Measurements from ENCODE around the gene OXER1.
A peak's percentile ranks its signal among the peaks of the same experiment; 100 is the strongest.

Gene OXER1

GRCh38 chr2:42775810-42776209, 11.9 kb upstream of the OXER1 start:
- ATAC-seq (replicated peaks; ENCODE audit: extremely low read depth, poor library complexity, severe bottlenecking) = no peak
- Mint-ChIP-seq H3K36me3 (ENCODE audit: insufficient read depth) (peaks cover 2% of the 10 kb centered on the region), H3K9me3 (no peaks in the 10 kb centered on the region), H3K27me3 (no peaks in the 10 kb centered on the region), H3K4me1 (no peaks in the 10 kb centered on the region), H3K4me3 (no peak overlapping the region), H3K27ac (ENCODE audit: low read depth) (no peak overlapping the region)
- no peak for DNase-seq (ENCODE audit: low spot score in 2 of 2)

- no peaks in the 10 kb centered on the region for H3K27me3 Mint-ChIP-seq
- H3K36me3 Mint-ChIP-seq (ENCODE audit: insufficient read depth) = peaks cover 2% of the 10 kb centered on the region
- no peaks in the 10 kb centered on the region for H3K4me1 Mint-ChIP-seq
- no peaks in the 10 kb centered on the region for H3K9me3 Mint-ChIP-seq
- H3K27ac Mint-ChIP-seq (ENCODE audit: low read depth) = no peak overlapping the region
- H3K4me3 Mint-ChIP-seq = no peak overlapping the region
- no peak for DNase-seq (ENCODE audit: low spot score in 2 of 2)
- ATAC-seq (replicated peaks; ENCODE audit: extremely low read depth, poor library complexity, severe bottlenecking) = no peak
Observed at GRCh38 chr2:42775186-42775585, 11.3 kb upstream of the OXER1 start.

GRCh38 chr2:42771546-42772153, 7.7 kb upstream of the OXER1 start:
- no peak for DNase-seq (ENCODE audit: low spot score in 2 of 2)
- H3K27ac Mint-ChIP-seq (ENCODE audit: low read depth) = no peak overlapping the region
- no peaks in the 10 kb centered on the region for H3K36me3 Mint-ChIP-seq (ENCODE audit: insufficient read depth)
- H3K4me1 Mint-ChIP-seq = no peaks in the 10 kb centered on the region
- H3K9me3 Mint-ChIP-seq = no peaks in the 10 kb centered on the region
- no peak overlapping the region for H3K4me3 Mint-ChIP-seq
- ATAC-seq (replicated peaks; ENCODE audit: extremely low read depth, poor library complexity, severe bottlenecking) = no peak
- H3K27me3 Mint-ChIP-seq = no peaks in the 10 kb centered on the region

- H3K36me3 Mint-ChIP-seq (ENCODE audit: insufficient read depth) = no peaks in the 10 kb centered on the region
- H3K27me3 Mint-ChIP-seq = no peaks in the 10 kb centered on the region
- no peak for DNase-seq (ENCODE audit: low spot score in 2 of 2)
- no peak overlapping the region for H3K27ac Mint-ChIP-seq (ENCODE audit: low read depth)
- ATAC-seq (replicated peaks; ENCODE audit: extremely low read depth, poor library complexity, severe bottlenecking) = no peak
- H3K4me3 Mint-ChIP-seq = no peak overlapping the region
- H3K9me3 Mint-ChIP-seq = no peaks in the 10 kb centered on the region
- H3K4me1 Mint-ChIP-seq = no peaks in the 10 kb centered on the region
Observed at GRCh38 chr2:42770288-42771131, 6.6 kb upstream of the OXER1 start.

- DNase-seq (ENCODE audit: low spot score in 2 of 2) = no peak
- no peak overlapping the region for H3K4me3 Mint-ChIP-seq
- H3K36me3 Mint-ChIP-seq (ENCODE audit: insufficient read depth) = no peaks in the 10 kb centered on the region
- no peaks in the 10 kb centered on the region for H3K4me1 Mint-ChIP-seq
- no peaks in the 10 kb centered on the region for H3K27me3 Mint-ChIP-seq
- ATAC-seq (replicated peaks; ENCODE audit: extremely low read depth, poor library complexity, severe bottlenecking) = no peak
- H3K9me3 Mint-ChIP-seq = no peaks in the 10 kb centered on the region
- H3K27ac Mint-ChIP-seq (ENCODE audit: low read depth) = no peak overlapping the region
Observed at GRCh38 chr2:42769583-42770287, 5.8 kb upstream of the OXER1 start.

- Mint-ChIP-seq H3K27me3 (no peaks in the 10 kb centered on the region), H3K27ac (ENCODE audit: low read depth) (no peak overlapping the region), H3K9me3 (no peaks in the 10 kb centered on the region), H3K36me3 (ENCODE audit: insufficient read depth) (no peaks in the 10 kb centered on the region), H3K4me3 (no peak overlapping the region), H3K4me1 (no peaks in the 10 kb centered on the region)
- ATAC-seq (replicated peaks; ENCODE audit: extremely low read depth, poor library complexity, severe bottlenecking) = no peak
- no peak for DNase-seq (ENCODE audit: low spot score in 2 of 2)
Observed at GRCh38 chr2:42768706-42769256, 4.8 kb upstream of the OXER1 start.

GRCh38 chr2:42767899-42768705, 4.2 kb upstream of the OXER1 start:
- Mint-ChIP-seq H3K4me3 (no peak overlapping the region), H3K27ac (ENCODE audit: low read depth) (no peak overlapping the region), H3K27me3 (no peaks in the 10 kb centered on the region), H3K9me3 (no peaks in the 10 kb centered on the region), H3K36me3 (ENCODE audit: insufficient read depth) (no peaks in the 10 kb centered on the region), H3K4me1 (no peaks in the 10 kb centered on the region)
- ATAC-seq (replicated peaks; ENCODE audit: extremely low read depth, poor library complexity, severe bottlenecking) (no peak), DNase-seq (ENCODE audit: low spot score in 2 of 2) (no peak)

- Mint-ChIP-seq H3K9me3 (no peaks in the 10 kb centered on the region), H3K36me3 (ENCODE audit: insufficient read depth) (no peaks in the 10 kb centered on the region), H3K27ac (ENCODE audit: low read depth) (peak overlapping the region; percentile 75), H3K4me1 (no peaks in the 10 kb centered on the region), H3K27me3 (no peaks in the 10 kb centered on the region), H3K4me3 (no peak overlapping the region)
- no peak for ATAC-seq (replicated peaks; ENCODE audit: extremely low read depth, poor library complexity, severe bottlenecking)
- DNase-seq (ENCODE audit: low spot score in 2 of 2) = no peak
Observed at GRCh38 chr2:42767080-42767898, 3.4 kb upstream of the OXER1 start.

- H3K36me3 Mint-ChIP-seq (ENCODE audit: insufficient read depth) = no peaks in the 10 kb centered on the region
- ATAC-seq (replicated peaks; ENCODE audit: extremely low read depth, poor library complexity, severe bottlenecking) = no peak
- DNase-seq (ENCODE audit: low spot score in 2 of 2) = no peak
- peaks cover 5% of the 10 kb centered on the region for H3K4me1 Mint-ChIP-seq
- no peaks in the 10 kb centered on the region for H3K27me3 Mint-ChIP-seq
- H3K4me3 Mint-ChIP-seq = no peak overlapping the region
- no peaks in the 10 kb centered on the region for H3K9me3 Mint-ChIP-seq
- H3K27ac Mint-ChIP-seq (ENCODE audit: low read depth) = no peak overlapping the region
Observed at GRCh38 chr2:42765686-42766085, 1.8 kb upstream of the OXER1 start.

GRCh38 chr2:42764901-42765300, 966 bp upstream of the OXER1 start:
- Mint-ChIP-seq H3K4me1 (peaks cover 5% of the 10 kb centered on the region), H3K36me3 (ENCODE audit: insufficient read depth) (no peaks in the 10 kb centered on the region), H3K27me3 (no peaks in the 10 kb centered on the region), H3K9me3 (no peaks in the 10 kb centered on the region), H3K4me3 (no peak overlapping the region), H3K27ac (ENCODE audit: low read depth) (no peak overlapping the region)
- DNase-seq (ENCODE audit: low spot score in 2 of 2) = no peak
- ATAC-seq (replicated peaks; ENCODE audit: extremely low read depth, poor library complexity, severe bottlenecking) = no peak

- ATAC-seq (replicated peaks; ENCODE audit: extremely low read depth, poor library complexity, severe bottlenecking) = no peak
- Mint-ChIP-seq H3K27me3 (no peaks in the 10 kb centered on the region), H3K9me3 (no peaks in the 10 kb centered on the region), H3K4me3 (no peak overlapping the region), H3K27ac (ENCODE audit: low read depth) (no peak overlapping the region), H3K4me1 (peaks cover 5% of the 10 kb centered on the region), H3K36me3 (ENCODE audit: insufficient read depth) (no peaks in the 10 kb centered on the region)
- no peak for DNase-seq (ENCODE audit: low spot score in 2 of 2)
Observed at GRCh38 chr2:42762823-42763804, 821 bp downstream of the OXER1 start.

All from central memory CD8-positive, alpha-beta T cell (primary cell).